Tibial artery (tissue), 4 donors: Measurements from ENCODE around the gene NXN.

ENCODE experiments used
- DNase-seq, 2 donors: peaks; one replicate each; pipeline ENCODE4 v3.0.0-alpha.2; 2019
- H3K27ac ChIP-seq, 2 donors: fragments of 200-600 bp; sonication (generic) in 1 of 2; 1 replicate in 1 of 2; 2 replicates in 1 of 2; pipeline ENCODE4 v1.5.1; 2018 to 2019; ENCODE audit warnings: mild to moderate bottlenecking in 1 of 2
- H3K27me3 ChIP-seq, 2 donors: fragments of 200-600 bp; sonication (generic) in 1 of 2; one replicate each; pipeline versions ENCODE4 v1.5.1 to v1.6.0; 2016 to 2019
- H3K36me3 ChIP-seq, 3 donors: fragments of 200-600 bp; sonication (generic) in 2 of 3; one replicate each; pipeline ENCODE4 v1.5.1; 2016 to 2019; ENCODE audit warnings: mild to moderate bottlenecking in 2 of 3
- H3K4me1 ChIP-seq, 4 donors: fragments of 200-600 bp; sonication (generic) in 2 of 4; 1 replicate in 3 of 4; 2 replicates in 1 of 4; pipeline ENCODE4 v1.5.1; 2016 to 2019
- H3K4me3 ChIP-seq, 2 donors: fragments of 200-600 bp; sonication (generic) in 1 of 2; 1 replicate in 1 of 2; 2 replicates in 1 of 2; pipeline ENCODE4 v1.5.1; 2018 to 2019; ENCODE audit warnings: mild to moderate bottlenecking in 2 of 2
- H3K9me3 ChIP-seq, 3 donors: fragments of 200-600 bp; sonication (generic) in 1 of 3; one replicate each; pipeline ENCODE4 v1.5.1; 2016 to 2019
- intact Hi-C: fragments of 100-400 bp; cut with DNase I; formaldehyde crosslinking; loops from one replicate; pipeline ENCODE4 v1.15.0; 2023; ENCODE audit warnings: low total_unique reads
- TF ChIP-seq, protein P1 (sequence below), 2 experiments: fragments of 200-600 bp in 1 of 2; fragments of 450-650 bp in 1 of 2; IDR thresholded peaks; one replicate each; pipeline ENCODE4 v1.5.1; 2017 to 2019; ENCODE audit warnings: antibody characterized with exemption in 2 of 2, mild to moderate bottlenecking in 1 of 2, moderate library complexity in 1 of 2

The NXN gene

DNA sequence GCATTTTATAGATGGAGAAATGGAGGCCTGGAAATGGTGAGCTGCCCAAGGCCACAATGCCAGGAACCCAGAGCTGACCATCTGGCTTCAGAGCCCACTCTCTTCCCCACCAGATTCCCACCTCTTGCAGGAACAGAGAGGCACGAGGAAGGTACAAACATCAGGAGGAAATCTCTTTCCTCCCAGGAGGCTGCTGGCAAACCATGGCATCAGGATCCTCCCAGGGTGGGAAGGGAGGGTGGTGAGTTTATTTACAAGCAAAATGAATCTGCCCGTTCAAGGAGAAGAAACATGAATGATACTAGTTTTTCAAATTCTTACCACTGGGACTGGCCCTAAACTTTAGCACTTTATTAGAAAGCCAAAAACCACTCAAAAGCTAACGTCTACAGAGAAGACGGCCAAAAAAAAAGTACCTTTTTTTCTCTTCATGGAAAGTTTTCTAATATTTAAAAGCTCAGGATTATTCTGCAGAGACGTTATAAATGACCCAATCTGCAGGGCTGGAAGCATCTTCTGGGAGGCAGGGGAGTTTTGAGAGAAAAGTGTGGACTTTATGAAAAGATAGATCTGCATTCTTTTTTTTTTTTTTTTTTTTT lies 79.1 kb downstream of the NXN start:
- Histone ChIP-seq H3K36me3 (no peaks in the 10 kb centered on the region), H3K27ac (peak overlapping the region in 1 of 2 donors; percentile 70), H3K4me3 (no peak overlapping the region), H3K4me1 (peaks cover 0 to 55% (median 21%) of the 10 kb centered on the region in 4 donors), H3K9me3 (no peaks in the 10 kb centered on the region), H3K27me3 (no peaks in the 10 kb centered on the region)
- DNase-seq, result no peak
- intact Hi-C loops, result no loop called here
- TF ChIP-seq, protein P1, sequence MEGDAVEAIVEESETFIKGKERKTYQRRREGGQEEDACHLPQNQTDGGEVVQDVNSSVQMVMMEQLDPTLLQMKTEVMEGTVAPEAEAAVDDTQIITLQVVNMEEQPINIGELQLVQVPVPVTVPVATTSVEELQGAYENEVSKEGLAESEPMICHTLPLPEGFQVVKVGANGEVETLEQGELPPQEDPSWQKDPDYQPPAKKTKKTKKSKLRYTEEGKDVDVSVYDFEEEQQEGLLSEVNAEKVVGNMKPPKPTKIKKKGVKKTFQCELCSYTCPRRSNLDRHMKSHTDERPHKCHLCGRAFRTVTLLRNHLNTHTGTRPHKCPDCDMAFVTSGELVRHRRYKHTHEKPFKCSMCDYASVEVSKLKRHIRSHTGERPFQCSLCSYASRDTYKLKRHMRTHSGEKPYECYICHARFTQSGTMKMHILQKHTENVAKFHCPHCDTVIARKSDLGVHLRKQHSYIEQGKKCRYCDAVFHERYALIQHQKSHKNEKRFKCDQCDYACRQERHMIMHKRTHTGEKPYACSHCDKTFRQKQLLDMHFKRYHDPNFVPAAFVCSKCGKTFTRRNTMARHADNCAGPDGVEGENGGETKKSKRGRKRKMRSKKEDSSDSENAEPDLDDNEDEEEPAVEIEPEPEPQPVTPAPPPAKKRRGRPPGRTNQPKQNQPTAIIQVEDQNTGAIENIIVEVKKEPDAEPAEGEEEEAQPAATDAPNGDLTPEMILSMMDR (IDR thresholded peaks at IDR 0.05), result no peak

DNA sequence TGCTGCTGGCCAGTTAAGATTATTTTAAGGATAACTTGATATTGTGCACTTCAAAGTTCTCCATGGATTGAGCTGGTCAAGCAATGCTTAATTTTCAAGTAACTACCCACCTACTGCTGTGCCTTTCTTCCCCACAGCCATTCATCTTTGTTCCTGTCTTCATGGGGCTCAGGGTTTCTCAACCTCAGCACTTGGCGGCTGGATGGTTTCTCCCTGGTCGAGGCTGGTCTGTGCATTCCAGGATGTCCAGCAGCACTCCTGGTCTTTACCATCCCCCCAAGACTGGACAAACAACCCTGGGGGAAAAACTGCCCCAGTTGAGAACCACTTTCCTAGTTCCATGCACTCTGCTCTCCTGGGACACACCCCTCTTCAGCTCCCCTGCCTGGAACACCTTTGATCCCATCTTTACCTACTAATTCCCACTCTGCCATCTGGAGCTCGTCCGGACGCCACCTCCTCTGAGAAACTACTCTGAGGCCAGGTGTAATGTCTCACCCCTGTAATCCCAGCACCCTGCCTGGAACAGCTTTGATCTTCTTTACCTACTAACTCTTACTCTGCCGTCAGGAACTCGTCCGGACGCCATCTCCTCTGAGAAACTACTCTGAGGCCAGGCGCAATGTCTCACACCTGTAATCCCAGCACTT lies 81.5 kb downstream of the NXN start:
- Histone ChIP-seq H3K9me3 (no peaks in the 10 kb centered on the region), H3K36me3 (no peaks in the 10 kb centered on the region), H3K4me1 (peaks cover 0 to 38% (median 15%) of the 10 kb centered on the region in 4 donors), H3K27me3 (no peaks in the 10 kb centered on the region), H3K27ac (no peak overlapping the region), H3K4me3 (no peak overlapping the region)
- intact Hi-C loops, result no loop called here
- TF ChIP-seq, protein P1 (IDR thresholded peaks at IDR 0.05), result no peak
- no peak for DNase-seq

DNA sequence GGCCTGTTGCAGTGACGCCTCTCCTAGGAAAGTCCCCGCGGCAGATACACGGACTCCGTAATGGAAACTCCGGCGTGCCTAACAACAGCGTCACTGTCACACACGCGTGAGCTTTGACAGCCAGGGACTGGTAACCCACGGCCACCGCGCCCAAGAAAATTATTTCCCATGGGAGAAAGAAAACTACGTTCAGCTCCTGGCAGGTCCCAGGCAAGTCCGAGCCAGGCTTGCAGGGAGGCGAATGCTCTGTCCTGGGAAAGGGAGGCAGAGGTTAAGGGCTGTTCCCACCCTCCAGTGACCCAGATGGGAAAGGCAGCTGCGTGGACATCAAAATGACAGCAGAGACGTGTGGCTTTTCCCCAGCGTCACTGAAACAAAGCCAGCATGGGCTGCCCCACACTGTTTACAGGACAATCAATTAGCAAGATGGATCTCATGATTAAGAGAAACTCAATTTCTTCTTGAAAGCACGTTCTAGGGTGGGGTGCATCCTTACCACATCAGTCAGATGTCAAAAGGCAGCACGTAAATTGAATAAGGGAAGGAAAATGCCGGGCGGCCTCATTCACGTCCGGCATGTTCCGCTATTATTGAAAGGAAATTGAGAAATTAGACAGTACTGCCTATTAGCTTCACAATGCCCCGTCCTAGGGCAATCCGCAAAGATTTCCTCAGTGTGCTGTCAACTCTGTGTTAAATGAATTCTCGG lies 82.5 kb downstream of the NXN start:
- Histone ChIP-seq H3K36me3 (no peaks in the 10 kb centered on the region), H3K27me3 (no peaks in the 10 kb centered on the region), H3K9me3 (no peaks in the 10 kb centered on the region), H3K4me1 (peaks cover 0 to 36% (median 13%) of the 10 kb centered on the region in 4 donors), H3K27ac (peak overlapping the region; percentile 11 to 14), H3K4me3 (no peak overlapping the region)
- TF ChIP-seq, protein P1 (IDR thresholded peaks at IDR 0.05), result no peak
- DNase-seq, result peak; percentile 37 to 84
- intact Hi-C loops, result no loop called here

DNA sequence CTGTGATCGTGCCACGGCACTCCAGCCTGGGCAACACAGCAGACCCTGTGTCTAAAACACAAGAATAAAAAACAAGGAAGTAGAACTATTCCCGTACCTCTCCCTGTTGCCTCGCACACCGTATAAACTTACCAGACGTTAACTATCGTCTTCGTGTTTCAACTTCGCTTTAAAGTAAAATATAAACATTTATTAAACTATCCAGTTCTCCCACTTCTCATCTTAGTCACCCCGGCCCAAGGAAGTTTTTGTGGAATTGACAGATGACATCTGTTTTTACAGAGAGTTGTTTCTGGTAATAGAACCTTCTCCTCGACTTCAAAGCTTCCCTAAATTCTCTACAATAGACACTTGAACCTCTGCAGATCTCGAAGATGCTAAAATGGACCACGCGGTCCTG lies 83.1 kb downstream of the NXN start:
- no peak for DNase-seq
- Histone ChIP-seq H3K27me3 (no peaks in the 10 kb centered on the region), H3K4me3 (no peak overlapping the region), H3K36me3 (no peaks in the 10 kb centered on the region), H3K9me3 (no peaks in the 10 kb centered on the region), H3K4me1 (peaks cover 0 to 29% (median 8%) of the 10 kb centered on the region in 4 donors), H3K27ac (peak overlapping the region; percentile 11 to 14)
- intact Hi-C loops, result no loop called here
- TF ChIP-seq, protein P1 (IDR thresholded peaks at IDR 0.05), result no peak

DNA sequence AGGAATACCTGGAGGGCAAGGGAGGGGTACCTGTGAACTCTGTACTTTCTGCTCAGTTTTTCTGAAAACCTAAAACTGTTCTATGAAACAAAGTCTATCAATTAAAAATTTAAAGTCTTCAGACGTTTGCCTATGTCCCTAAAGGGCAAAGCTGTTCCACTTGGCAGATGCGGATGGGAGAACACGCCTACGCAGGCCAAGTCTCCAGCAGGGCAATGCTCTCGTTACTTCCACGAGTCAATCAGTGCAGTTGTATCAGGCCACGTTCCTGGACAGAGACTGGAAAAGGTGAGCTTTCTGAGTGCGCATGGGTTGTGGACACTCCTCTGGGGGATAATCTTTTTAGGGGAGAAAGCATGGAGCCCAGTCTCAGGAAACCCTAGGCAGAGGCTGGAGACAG lies 86.6 kb downstream of the NXN start:
- Histone ChIP-seq H3K27ac (no peak overlapping the region), H3K27me3 (no peaks in the 10 kb centered on the region), H3K9me3 (no peaks in the 10 kb centered on the region), H3K4me1 (peaks cover 0 to 14% (median 0%) of the 10 kb centered on the region in 4 donors), H3K4me3 (no peak overlapping the region), H3K36me3 (no peaks in the 10 kb centered on the region)
- no peak for DNase-seq
- TF ChIP-seq, protein P1 (IDR thresholded peaks at IDR 0.05), result no peak
- intact Hi-C loops, result no loop called here
